ENCODE results near the gene RABGEF1.

- TF ChIP-seq CTCF (conservative IDR thresholded peaks at IDR 0.05) (no peak), ZFX (IDR thresholded peaks at IDR 0.05) (no peak)
These were observed 67.2 kb downstream of the RABGEF1 start for GRCh38 chr7:66807736-66808135.
